ENCODE data around the gene FAM13C. TPM values are rescaled to one million over a fixed set of nuclear protein-coding genes. Genes with fewer than 3 reads are reported as not detected.
"Not testable (repeated sequence)": the region's sequence is repeated elsewhere in the genome, so short reads cannot be mapped to it uniquely, and the experiment has no call there.

The FAM13C gene
- total RNA-seq, 2 donors from 2014 or later = not detected

DNA sequence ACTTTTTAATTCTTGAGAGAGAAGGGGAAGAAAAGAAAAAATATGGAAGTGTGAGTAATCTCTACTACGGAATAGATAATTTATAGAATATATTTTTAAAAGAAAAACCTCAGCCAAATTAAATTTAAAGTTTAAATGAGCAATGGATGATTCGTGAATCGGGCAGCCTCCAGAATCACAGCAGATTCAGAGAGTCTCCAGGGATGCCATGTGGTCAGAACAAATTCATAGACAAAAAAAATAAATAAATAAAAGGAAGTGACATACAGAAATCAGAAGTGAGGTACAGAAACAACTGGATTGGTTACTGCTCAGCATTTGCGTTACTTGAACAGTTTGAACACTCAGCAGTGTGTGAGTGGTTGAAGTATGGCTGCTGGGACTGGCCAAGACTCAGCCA, 132.9 kb downstream of the FAM13C start:
- ATAC-seq (replicated peaks in 1 of 2) = no peak
- no peaks in the 10 kb centered on the region for H3K27me3 Mint-ChIP-seq (ENCODE audit: low read depth)
- no peaks in the 10 kb centered on the region for H3K36me3 Mint-ChIP-seq (ENCODE audit: insufficient read depth in 2 of 2)
- H3K27ac Mint-ChIP-seq = no peak overlapping the region
- H3K4me1 Mint-ChIP-seq (ENCODE audit: low read depth) = no peaks in the 10 kb centered on the region
- H3K9me3 Mint-ChIP-seq = no peaks in the 10 kb centered on the region
- H3K4me3 Mint-ChIP-seq = no peak overlapping the region
- DNase-seq = no peak

DNA sequence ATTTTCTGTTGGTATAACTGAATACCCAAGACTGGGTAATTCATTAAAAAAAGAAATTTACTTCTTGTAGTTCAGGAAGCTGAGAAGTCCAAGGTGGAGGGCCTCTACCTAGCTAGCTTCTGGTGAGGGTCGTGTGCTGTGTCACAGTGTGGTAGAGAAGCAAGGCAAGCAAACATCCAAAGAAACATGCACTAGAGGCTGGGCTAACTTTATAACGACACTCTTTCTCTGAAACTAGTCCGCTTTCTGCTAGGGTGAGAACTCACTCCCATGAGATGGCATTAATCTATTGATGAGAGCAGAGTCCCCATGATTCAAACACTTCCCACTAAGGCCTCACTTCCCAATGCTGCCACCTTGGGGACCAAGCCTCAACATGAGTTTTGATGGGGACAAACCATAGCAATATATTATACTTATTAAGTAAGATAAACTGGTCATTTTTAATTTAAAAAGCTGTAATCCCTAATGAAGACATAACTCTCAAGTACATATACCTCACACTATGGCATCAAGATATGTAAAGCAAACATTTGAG, 135.1 kb downstream of the FAM13C start:
- Mint-ChIP-seq H3K27ac (no peak overlapping the region), H3K36me3 (ENCODE audit: insufficient read depth in 2 of 2) (no peaks in the 10 kb centered on the region), H3K4me3 (no peak overlapping the region), H3K27me3 (ENCODE audit: low read depth) (no peaks in the 10 kb centered on the region), H3K9me3 (no peaks in the 10 kb centered on the region), H3K4me1 (ENCODE audit: low read depth) (no peaks in the 10 kb centered on the region)
- ATAC-seq (replicated peaks in 1 of 2) (no peak), DNase-seq (no peak)

DNA sequence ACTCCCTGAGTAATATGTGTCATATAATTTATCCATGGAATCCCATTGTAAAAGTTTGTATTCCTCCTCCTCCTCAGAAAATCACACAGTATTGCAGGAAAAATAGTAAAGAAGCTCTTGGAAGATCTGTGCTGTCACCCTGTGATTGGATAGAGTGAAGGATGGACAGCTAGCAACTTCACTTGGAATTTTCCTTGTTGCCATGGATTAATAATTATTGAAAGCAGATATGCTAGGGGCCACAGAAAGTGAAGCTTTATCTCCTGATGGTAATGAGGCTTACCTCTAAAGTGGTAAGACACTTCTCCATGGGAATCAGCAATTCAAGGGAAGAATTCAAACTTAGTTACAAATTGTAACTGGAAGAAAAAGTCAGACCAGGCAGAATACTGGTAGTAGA, 137.1 kb downstream of the FAM13C start:
- Mint-ChIP-seq H3K36me3 (ENCODE audit: insufficient read depth in 2 of 2) (no peaks in the 10 kb centered on the region), H3K4me3 (no peak overlapping the region), H3K27me3 (ENCODE audit: low read depth) (no peaks in the 10 kb centered on the region), H3K4me1 (ENCODE audit: low read depth) (no peaks in the 10 kb centered on the region), H3K27ac (no peak overlapping the region), H3K9me3 (no peaks in the 10 kb centered on the region)
- ATAC-seq (replicated peaks in 1 of 2) = no peak
- DNase-seq = no peak

DNA sequence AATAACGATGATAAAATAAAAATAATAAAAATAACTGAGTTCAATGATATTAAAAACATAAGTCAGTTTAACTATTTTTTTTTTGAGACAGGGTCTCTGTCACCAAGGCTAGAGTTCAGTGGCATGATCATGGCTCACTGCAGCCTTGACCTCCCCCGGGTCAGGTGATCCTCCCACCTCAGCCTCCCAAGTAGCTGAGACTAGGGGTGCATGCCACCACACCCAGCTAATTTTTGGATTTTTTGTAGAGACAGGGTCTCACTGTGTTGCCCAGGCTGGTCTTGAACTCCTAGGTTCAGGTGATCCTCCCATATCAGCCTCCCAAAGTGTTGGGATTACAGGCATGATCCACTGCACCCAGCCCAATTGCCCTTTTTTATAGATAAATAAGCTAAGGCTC, 138.8 kb downstream of the FAM13C start:
- ATAC-seq (replicated peaks in 1 of 2); H3K4me1 Mint-ChIP-seq (ENCODE audit: low read depth); H3K27me3 Mint-ChIP-seq (ENCODE audit: low read depth); H3K4me3 Mint-ChIP-seq; H3K36me3 Mint-ChIP-seq (ENCODE audit: insufficient read depth in 2 of 2); H3K27ac Mint-ChIP-seq; DNase-seq; H3K9me3 Mint-ChIP-seq: not testable (repeated sequence)

DNA sequence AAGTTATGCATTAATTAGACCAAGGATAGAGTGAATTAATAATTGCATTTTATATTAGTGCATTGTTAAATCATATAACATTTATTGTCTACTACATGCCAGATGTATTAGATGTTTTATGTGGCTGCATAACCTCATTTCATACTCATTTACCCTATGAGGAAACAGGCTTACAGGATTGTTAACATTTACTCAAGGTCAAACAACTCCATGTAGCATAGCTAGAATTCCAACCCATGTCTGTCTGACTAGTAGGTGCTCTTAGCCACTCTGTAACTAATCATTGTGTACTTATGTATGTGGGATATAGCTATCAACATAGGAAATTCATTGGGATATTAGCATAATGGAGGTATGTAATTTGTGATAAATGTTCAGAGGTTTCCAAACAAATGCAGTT, 139.6 kb downstream of the FAM13C start:
- no peaks in the 10 kb centered on the region for H3K36me3 Mint-ChIP-seq (ENCODE audit: insufficient read depth in 2 of 2)
- DNase-seq (no peak), ATAC-seq (replicated peaks in 1 of 2) (no peak)
- H3K9me3 Mint-ChIP-seq = no peaks in the 10 kb centered on the region
- H3K4me3 Mint-ChIP-seq = no peak overlapping the region
- H3K27me3 Mint-ChIP-seq (ENCODE audit: low read depth) = no peaks in the 10 kb centered on the region
- no peak overlapping the region for H3K27ac Mint-ChIP-seq
- no peaks in the 10 kb centered on the region for H3K4me1 Mint-ChIP-seq (ENCODE audit: low read depth)

DNA sequence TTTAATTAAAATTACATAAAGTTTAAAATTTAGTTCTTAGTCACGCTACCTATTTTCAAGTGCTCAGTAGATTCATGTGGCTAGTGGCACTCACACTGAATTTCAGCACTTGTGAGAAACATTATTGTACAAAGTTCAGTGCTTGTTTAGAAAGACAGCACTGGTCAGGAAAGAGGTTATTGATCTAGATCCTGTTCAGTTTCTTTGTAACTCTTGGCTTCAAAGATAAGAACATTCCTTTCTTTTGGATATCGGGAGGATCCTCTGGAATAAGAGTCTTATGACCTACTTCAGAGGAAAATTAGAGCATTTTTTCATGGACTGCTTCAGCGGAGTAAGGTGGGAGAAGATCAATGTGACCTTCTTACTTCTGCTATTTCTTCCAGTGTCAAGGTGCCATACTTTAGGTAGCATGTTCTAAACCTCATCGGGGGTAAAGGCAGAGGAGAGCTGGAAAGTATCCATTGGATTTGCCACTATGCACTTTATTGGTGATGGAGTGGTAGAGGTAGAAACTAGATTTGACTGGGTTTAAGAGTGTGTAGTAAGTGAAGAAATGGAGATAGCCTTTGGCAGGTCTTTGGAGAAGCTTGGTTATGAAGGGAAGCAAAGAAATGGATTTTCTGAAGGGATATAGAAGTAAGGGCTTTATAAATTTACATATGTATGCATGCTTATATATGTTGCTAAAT, 146.0 kb downstream of the FAM13C start:
- Mint-ChIP-seq H3K4me3 (no peak overlapping the region), H3K4me1 (ENCODE audit: low read depth) (no peaks in the 10 kb centered on the region), H3K27ac (no peak overlapping the region), H3K27me3 (ENCODE audit: low read depth) (no peaks in the 10 kb centered on the region), H3K36me3 (ENCODE audit: insufficient read depth in 2 of 2) (no peaks in the 10 kb centered on the region), H3K9me3 (no peaks in the 10 kb centered on the region)
- ATAC-seq (replicated peaks in 1 of 2) (no peak), DNase-seq (no peak)

DNA sequence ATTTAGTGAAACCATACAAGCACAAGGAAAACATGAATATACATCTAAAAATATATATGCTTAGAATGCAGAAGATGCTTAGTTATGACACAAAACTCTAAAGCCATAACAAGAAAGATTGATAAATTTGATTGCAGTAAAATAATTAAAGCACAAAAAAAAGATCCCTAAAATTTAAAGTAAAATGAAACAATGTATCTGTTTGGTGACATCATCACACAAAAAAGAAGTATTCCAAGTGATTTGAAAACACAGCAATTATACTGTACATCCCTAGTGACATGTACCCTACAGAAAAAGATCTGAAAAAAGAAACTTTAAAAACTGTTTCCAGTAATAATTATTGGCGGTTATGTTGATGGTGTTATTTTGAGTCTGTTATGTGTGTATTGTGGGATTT, 148.2 kb downstream of the FAM13C start:
- H3K27ac Mint-ChIP-seq = no peak overlapping the region
- no peaks in the 10 kb centered on the region for H3K27me3 Mint-ChIP-seq (ENCODE audit: low read depth)
- H3K36me3 Mint-ChIP-seq (ENCODE audit: insufficient read depth in 2 of 2) = no peaks in the 10 kb centered on the region
- ATAC-seq (replicated peaks in 1 of 2) (no peak), DNase-seq (no peak)
- no peaks in the 10 kb centered on the region for H3K9me3 Mint-ChIP-seq
- no peak overlapping the region for H3K4me3 Mint-ChIP-seq
- no peaks in the 10 kb centered on the region for H3K4me1 Mint-ChIP-seq (ENCODE audit: low read depth)

DNA sequence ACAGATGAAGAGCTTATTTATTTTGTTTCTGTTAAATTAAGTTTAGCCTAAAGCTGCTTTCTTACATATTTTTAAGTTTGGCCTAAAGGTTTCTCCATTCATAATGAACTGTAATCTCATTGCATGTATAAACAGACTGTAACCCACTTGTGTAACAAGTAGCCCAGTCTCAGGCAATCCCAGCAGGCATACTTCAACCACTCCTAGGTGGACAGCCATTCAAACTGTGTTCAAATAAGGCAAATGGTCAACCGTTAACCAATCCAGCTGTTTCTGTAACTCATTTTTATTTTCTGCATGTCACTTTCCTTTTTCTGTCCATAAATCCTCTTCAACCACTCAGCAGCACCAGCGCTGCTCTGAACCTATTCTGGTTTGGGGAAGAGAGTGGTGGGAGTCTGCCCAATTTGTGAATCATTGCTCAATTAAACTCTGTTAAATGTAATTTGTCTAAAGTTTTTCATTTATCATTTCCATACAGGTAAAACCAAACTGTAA, 150.0 kb downstream of the FAM13C start:
- no peaks in the 10 kb centered on the region for H3K27me3 Mint-ChIP-seq (ENCODE audit: low read depth)
- no peaks in the 10 kb centered on the region for H3K4me1 Mint-ChIP-seq (ENCODE audit: low read depth)
- H3K9me3 Mint-ChIP-seq = peaks cover 1 to 7% of the 10 kb centered on the region in 2 donors
- ATAC-seq (replicated peaks in 1 of 2) = no peak
- H3K27ac Mint-ChIP-seq = no peak overlapping the region
- H3K4me3 Mint-ChIP-seq = no peak overlapping the region
- no peaks in the 10 kb centered on the region for H3K36me3 Mint-ChIP-seq (ENCODE audit: insufficient read depth in 2 of 2)
- no peak for DNase-seq

DNA sequence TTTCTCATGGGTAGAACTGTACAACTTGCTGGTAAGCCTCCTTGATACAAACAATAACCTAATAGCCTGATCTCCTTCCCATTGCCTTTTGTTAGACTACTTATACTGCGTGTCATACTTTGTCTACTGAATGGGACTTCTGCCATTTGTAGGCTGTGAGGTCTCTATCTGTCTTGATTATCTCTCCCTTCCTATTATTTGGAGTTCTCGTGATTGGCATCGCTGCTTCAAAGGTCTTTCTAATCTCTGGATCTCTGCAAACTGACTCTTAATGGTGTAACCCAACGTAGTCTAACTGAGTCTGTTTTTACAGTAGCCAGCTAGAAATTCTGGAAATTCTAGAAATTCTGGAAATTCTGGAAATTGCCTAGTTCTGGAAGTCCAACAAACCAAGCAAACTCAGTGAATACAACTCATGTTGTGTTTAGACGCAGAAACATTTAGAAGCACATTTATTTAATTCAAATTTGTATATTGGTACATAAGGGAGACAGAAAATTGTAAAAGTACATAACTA, 156.1 kb downstream of the FAM13C start:
- Mint-ChIP-seq H3K4me1 (ENCODE audit: low read depth) (no peaks in the 10 kb centered on the region), H3K36me3 (ENCODE audit: insufficient read depth in 2 of 2) (peaks cover 0 to 2% of the 10 kb centered on the region in 2 donors), H3K27ac (no peak overlapping the region), H3K27me3 (ENCODE audit: low read depth) (no peaks in the 10 kb centered on the region), H3K4me3 (no peak overlapping the region), H3K9me3 (peaks cover 3 to 7% of the 10 kb centered on the region in 2 donors)
- DNase-seq = no peak
- no peak for ATAC-seq (replicated peaks in 1 of 2)

Other genes with a start within 250 kb of the FAM13C start
- gene PHYHIPL, start 185.9 kb downstream of the FAM13C start, total RNA-seq = not detected

All from activated T-cell treated with anti-CD3 and anti-CD28 coated beads, Interleukin-2, amount 50 U/mL, for 72 hours (primary cell).